Caco-2 (cell line): ENCODE data around the gene MPST. TPM values are rescaled to one million over a fixed set of nuclear protein-coding genes. Genes with fewer than 3 reads are reported as not detected.

Experiments
- BruUV-seq: library from RNA; stranded (reverse); fragments of 400-500 nt; replicated peaks from 2 replicates; lab custom pipeline; 2021; lab: Mats Ljungman, UMichigan
- CTCF ChIA-PET: fragments of 300-600 bp; sonication (Branson Sonifier 250); formaldehyde crosslinking; loops from one replicate; lab custom pipeline; 2022; ENCODE audit warnings: antibody characterized with exemption; lab: Charles Lee
- POLR2A ChIA-PET: fragments of 300-600 bp; sonication (Branson Sonifier 250); formaldehyde crosslinking; loops from one replicate; lab custom pipeline; 2022; ENCODE audit warnings: antibody characterized with exemption; lab: Charles Lee
- DNase-seq, 2 experiments: peaks; one replicate each; pipeline versions ENCODE4 v3.0.0 to v3.0.0-alpha.2; 2020 to 2022
- H3K27me3 ChIP-seq: replicated peaks from 2 replicates; pipeline ENCODE4 v1.6.0; 2011; ENCODE audit warnings: low read length; ENCODE audit not compliant: control insufficient read depth, insufficient read depth
- H3K36me3 ChIP-seq: 2 replicates; pipeline ENCODE4 v1.5.1; 2011; ENCODE audit warnings: low read length; ENCODE audit not compliant: control insufficient read depth, insufficient read depth
- H3K4me1 ChIP-seq: fragments of 250-450 bp; sonication (Bioruptor Pico); 2 replicates; pipeline ENCODE4 v1.5.1; 2020; ENCODE audit warnings: mild to moderate bottlenecking
- H3K4me3 ChIP-seq: 2 replicates; pipeline ENCODE4 v1.5.1; 2011; ENCODE audit warnings: low read depth, mild to moderate bottlenecking, control low read depth, low read length
- H3K9me3 ChIP-seq: fragments of 250-450 bp; sonication (Bioruptor Pico); 2 replicates; pipeline ENCODE4 v1.5.1; 2020; ENCODE audit warnings: mild to moderate bottlenecking, moderate library complexity
- H3K27ac Mint-ChIP-seq: one replicate; pipeline ENCODE4 v1.8.0; 2022; ENCODE audit warnings: mixed read lengths; ENCODE audit not compliant: unreplicated experiment
- H3K27me3 Mint-ChIP-seq: one replicate; pipeline ENCODE4 v1.8.0; 2022; ENCODE audit warnings: mixed read lengths; ENCODE audit not compliant: insufficient read depth, unreplicated experiment
- H3K36me3 Mint-ChIP-seq: one replicate; pipeline ENCODE4 v1.8.0; 2022; ENCODE audit warnings: mild to moderate bottlenecking, mixed read lengths; ENCODE audit not compliant: insufficient read depth, unreplicated experiment
- H3K4me1 Mint-ChIP-seq: one replicate; pipeline ENCODE4 v1.8.0; 2022; ENCODE audit warnings: low read depth, mixed read lengths; ENCODE audit not compliant: unreplicated experiment
- H3K4me3 Mint-ChIP-seq: one replicate; pipeline ENCODE4 v1.8.0; 2022; ENCODE audit warnings: mild to moderate bottlenecking, moderate library complexity, mixed read lengths; ENCODE audit not compliant: unreplicated experiment
- H3K9me3 Mint-ChIP-seq: one replicate; pipeline ENCODE4 v1.8.0; 2022; ENCODE audit warnings: mixed read lengths; ENCODE audit not compliant: unreplicated experiment
- CTCF ChIP-seq, 2 experiments: fragments of 200-600 bp in 1 of 2; IDR thresholded peaks; 1 replicate in 1 of 2; 2 replicates in 1 of 2; pipeline versions ENCODE4 v1.5.1 to v1.8.0; 2011 to 2022; ENCODE audit warnings: antibody characterized with exemption in 1 of 2, control low read depth in 1 of 2, inconsistent platforms in 1 of 2, low read depth in 1 of 2, low read length in 1 of 2, mild to moderate bottlenecking in 1 of 2, moderate library complexity in 1 of 2; ENCODE audit not compliant: insufficient read depth in 1 of 2, severe bottlenecking in 1 of 2, unreplicated experiment in 1 of 2
- intact Hi-C: fragments of 100-400 bp; cut with micrococcal nuclease; formaldehyde crosslinking; loops from one replicate; pipeline ENCODE4 v1.10.0; 2022; ENCODE audit not compliant: unreplicated experiment
- total RNA-seq: library from RNA; stranded (reverse); gene quantifications from 2 replicates; pipeline ENCODE4 v1.2.3, GENCODE V29; 2022

The MPST gene
- total RNA-seq, 1 experiment from 2014 or later, result 83.7 TPM

DNA sequence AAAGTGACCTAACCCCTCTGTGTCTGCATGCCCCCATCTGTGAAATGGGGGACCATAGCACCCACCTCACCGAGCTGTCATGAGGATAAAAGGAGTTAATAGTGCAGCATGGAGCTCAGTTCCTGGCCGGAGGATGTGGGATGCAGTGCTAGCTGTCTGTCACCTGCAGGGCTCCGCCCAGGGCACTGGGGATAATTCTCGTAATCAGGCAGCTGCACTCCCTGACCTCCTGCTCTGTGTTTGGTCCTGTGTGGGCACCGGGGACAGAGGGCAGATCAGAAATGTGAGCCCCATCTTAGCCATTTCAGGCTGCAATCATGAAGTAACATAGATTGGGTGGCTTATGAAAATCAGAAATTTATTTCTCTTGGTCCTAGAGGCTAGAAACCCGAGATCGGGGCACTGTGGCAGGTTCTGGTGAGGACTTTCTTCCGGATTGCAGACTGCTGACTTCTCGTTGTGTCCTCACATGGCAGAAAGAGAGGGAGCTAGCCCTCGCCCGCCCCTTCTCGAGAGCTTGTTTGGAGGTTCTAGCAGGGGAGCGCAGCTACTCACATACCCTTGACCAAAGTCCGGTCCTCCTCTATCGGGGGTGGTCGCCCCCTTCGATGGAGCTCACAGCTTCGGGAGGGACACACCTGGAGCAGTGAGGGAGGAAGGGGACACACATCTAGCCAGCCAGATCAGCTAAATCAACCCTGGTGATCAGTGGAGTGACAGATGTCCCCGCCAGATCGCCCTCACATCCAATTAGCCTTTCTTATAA is 35.2 kb downstream of the MPST start:
- POLR2A ChIA-PET, result no interaction called here
- no peaks in the 10 kb centered on the region for H3K36me3 Mint-ChIP-seq
- H3K27me3 ChIP-seq, result no peaks in the 10 kb centered on the region
- BruUV-seq, result no TSS peak
- H3K9me3 Mint-ChIP-seq, result no peaks in the 10 kb centered on the region
- no peaks in the 10 kb centered on the region for H3K27me3 Mint-ChIP-seq
- H3K36me3 ChIP-seq, result no peaks in the 10 kb centered on the region
- intact Hi-C loops, result no loop called here
- no peak for TF ChIP-seq CTCF (IDR thresholded peaks at IDR 0.05; ENCODE audit: insufficient read depth in 1 of 2, low read depth in 1 of 2, low read length in 1 of 2, severe bottlenecking in 1 of 2, unreplicated experiment in 1 of 2)
- CTCF ChIA-PET, result no interaction called here
- no peak overlapping the region for H3K4me3 ChIP-seq
- H3K4me3 Mint-ChIP-seq, result no peak overlapping the region
- H3K4me1 ChIP-seq, result peaks cover 3% of the 10 kb centered on the region; the same call in 1 of the 2 replicates
- no peaks in the 10 kb centered on the region for H3K4me1 Mint-ChIP-seq
- H3K27ac Mint-ChIP-seq, result no peak overlapping the region
- H3K9me3 ChIP-seq, result no peaks in the 10 kb centered on the region
- no peak for DNase-seq

DNA sequence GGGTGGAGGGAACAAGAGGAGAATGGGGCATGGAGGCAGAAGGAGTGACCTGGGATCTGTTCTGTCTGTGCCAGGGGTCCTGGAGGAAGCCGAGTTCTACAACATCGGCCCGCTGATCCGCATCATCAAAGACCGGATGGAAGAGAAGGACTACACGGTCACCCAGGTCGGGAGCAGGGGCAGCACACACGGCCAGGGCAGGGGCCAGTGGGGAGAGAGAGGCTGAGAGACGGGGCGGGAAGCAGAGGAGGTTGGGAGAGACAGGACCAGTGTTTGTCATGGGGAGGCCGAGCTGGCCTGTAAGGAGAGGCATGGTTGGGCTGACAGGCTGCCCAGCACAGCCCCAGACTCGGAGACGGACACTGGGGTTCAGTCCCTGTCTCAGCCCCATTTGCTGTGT is 36.7 kb downstream of the MPST start:
- no TSS peak for BruUV-seq
- no peak for DNase-seq
- intact Hi-C loops, result no loop called here

GRCh38 chr22:37057226-37057625 is 37.7 kb downstream of the MPST start:
- no TSS peak for BruUV-seq
- no peak for TF ChIP-seq CTCF (IDR thresholded peaks at IDR 0.05; ENCODE audit: insufficient read depth in 1 of 2, low read depth in 1 of 2, low read length in 1 of 2, severe bottlenecking in 1 of 2, unreplicated experiment in 1 of 2)
- Histone ChIP-seq H3K4me3 (no peak overlapping the region), H3K36me3 (no peaks in the 10 kb centered on the region), H3K4me1 (no peaks in the 10 kb centered on the region), H3K9me3 (no peaks in the 10 kb centered on the region), H3K27me3 (no peaks in the 10 kb centered on the region)
- Mint-ChIP-seq H3K4me1 (no peaks in the 10 kb centered on the region), H3K27me3 (no peaks in the 10 kb centered on the region), H3K4me3 (no peak overlapping the region), H3K9me3 (no peaks in the 10 kb centered on the region), H3K27ac (no peak overlapping the region), H3K36me3 (no peaks in the 10 kb centered on the region)
- intact Hi-C loops, result no loop called here
- POLR2A ChIA-PET, result no interaction called here
- CTCF ChIA-PET, result interaction anchor here (0.5 kb wide), 1 partner anchor 77 kb away, joined by 3 read pairs; no protein-coding TSS in a partner anchor
- DNase-seq, result no peak

More for the DNA sequence above, 36.7 kb downstream of the MPST start:
- H3K27me3 ChIP-seq, result no peaks in the 10 kb centered on the region
- Mint-ChIP-seq H3K27ac (no peak overlapping the region), H3K36me3 (no peaks in the 10 kb centered on the region), H3K9me3 (no peaks in the 10 kb centered on the region), H3K27me3 (no peaks in the 10 kb centered on the region), H3K4me3 (no peak overlapping the region), H3K4me1 (no peaks in the 10 kb centered on the region)
- no peak overlapping the region for H3K4me3 ChIP-seq
- no peak for TF ChIP-seq CTCF (IDR thresholded peaks at IDR 0.05; ENCODE audit: insufficient read depth in 1 of 2, low read depth in 1 of 2, low read length in 1 of 2, severe bottlenecking in 1 of 2, unreplicated experiment in 1 of 2)
- H3K36me3 ChIP-seq, result no peaks in the 10 kb centered on the region
- H3K9me3 ChIP-seq, result no peaks in the 10 kb centered on the region
- CTCF ChIA-PET, result no interaction called here
- POLR2A ChIA-PET, result no interaction called here
- H3K4me1 ChIP-seq, result no peaks in the 10 kb centered on the region
